GM23338 (cell line): ENCODE measurements around the gene KIF17. TPM values are rescaled to one million over a fixed set of nuclear protein-coding genes. Genes with fewer than 3 reads are reported as not detected.

Experiments used
- ATAC-seq: fragments of 200-7000 bp; cut with Tn5 transposase; 3 replicates; pipeline ENCODE4 v1.9.1; 2020
- DNase-seq: peaks from one replicate; pipeline ENCODE4 v3.0.0-alpha.2; 2015; ENCODE audit warnings: low spot score
- H2AFZ ChIP-seq: fragments of 200-600 bp; sonication (generic); 2 replicates; pipeline ENCODE4 v1.8.0; 2016; ENCODE audit warnings: antibody characterized with exemption, mild to moderate bottlenecking, moderate library complexity
- H3F3A ChIP-seq: fragments of 200-600 bp; sonication (generic); replicated peaks from 2 replicates; pipeline ENCODE4 v1.8.0; 2017; ENCODE audit warnings: antibody characterized with exemption, mixed run types, low read depth
- H3K27ac ChIP-seq: fragments of 200-600 bp; sonication (generic); 2 replicates; pipeline ENCODE4 v1.6.1; 2016; ENCODE audit warnings: low read depth
- H3K27me3 ChIP-seq: fragments of 200-600 bp; sonication (generic); 2 replicates; pipeline ENCODE4 v1.8.0; 2016; ENCODE audit warnings: mild to moderate bottlenecking, mixed run types, moderate library complexity; ENCODE audit not compliant: insufficient read depth
- H3K36me3 ChIP-seq: fragments of 200-600 bp; sonication (generic); 2 replicates; pipeline ENCODE4 v1.8.0; 2016; ENCODE audit warnings: mild to moderate bottlenecking; ENCODE audit not compliant: insufficient read depth
- H3K4me1 ChIP-seq: fragments of 200-600 bp; sonication (generic); 2 replicates; pipeline ENCODE4 v1.8.0; 2016; ENCODE audit warnings: mild to moderate bottlenecking, moderate library complexity; ENCODE audit not compliant: insufficient read depth
- H3K4me2 ChIP-seq: fragments of 200-600 bp; sonication (generic); 2 replicates; pipeline ENCODE4 v1.7.1; 2017; ENCODE audit warnings: mixed run types
- H3K4me3 ChIP-seq: fragments of 200-600 bp; sonication (generic); 2 replicates; pipeline ENCODE4 v1.6.1; 2016; ENCODE audit warnings: mixed run types
- H3K79me2 ChIP-seq: fragments of 200-600 bp; sonication (generic); replicated peaks from 2 replicates; pipeline ENCODE4 v1.8.0; 2017; ENCODE audit warnings: mild to moderate bottlenecking; ENCODE audit not compliant: insufficient read depth
- H3K9me2 ChIP-seq: fragments of 200-600 bp; sonication (generic); 2 replicates; pipeline ENCODE4 v1.8.0; 2017; ENCODE audit not compliant: insufficient read depth
- H4K20me1 ChIP-seq: fragments of 200-600 bp; sonication (generic); replicated peaks from 2 replicates; pipeline ENCODE4 v1.8.0; 2017; ENCODE audit warnings: mild to moderate bottlenecking; ENCODE audit not compliant: insufficient read depth
- H3K27ac Mint-ChIP-seq: 2 replicates; pipeline ENCODE4 v1.8.0; 2020; ENCODE audit warnings: inconsistent platforms, mild to moderate bottlenecking, moderate library complexity, mixed read lengths
- H3K27me3 Mint-ChIP-seq: 3 replicates; pipeline ENCODE4 v1.8.0; 2022; ENCODE audit warnings: low read depth, mild to moderate bottlenecking, moderate library complexity, mixed read lengths, inconsistent platforms; ENCODE audit not compliant: insufficient read depth, poor library complexity
- H3K36me3 Mint-ChIP-seq: 3 replicates; pipeline ENCODE4 v1.8.0; 2021; ENCODE audit warnings: low read depth, mild to moderate bottlenecking, inconsistent platforms, moderate library complexity, mixed read lengths
- H3K4me1 Mint-ChIP-seq: 3 replicates; pipeline ENCODE4 v1.8.0; 2020; ENCODE audit warnings: mild to moderate bottlenecking, inconsistent platforms, mixed read lengths
- H3K4me3 Mint-ChIP-seq: 3 replicates; pipeline ENCODE4 v1.8.0; 2021; ENCODE audit warnings: moderate library complexity, mild to moderate bottlenecking, inconsistent platforms, mixed read lengths
- H3K9me3 Mint-ChIP-seq: 3 replicates; pipeline ENCODE4 v1.8.0; 2020; ENCODE audit warnings: moderate library complexity, mild to moderate bottlenecking, inconsistent platforms, mixed read lengths
- CREB1 ChIP-seq: fragments of 250-450 bp; sonication (Bioruptor Pico); IDR thresholded peaks from 2 replicates; pipeline ENCODE4 v1.5.0; 2020; ENCODE audit warnings: low read depth, mild to moderate bottlenecking, moderate library complexity
- EZH2phosphoT487 ChIP-seq: fragments of 200-600 bp; sonication (generic); IDR thresholded peaks from one replicate; pipeline ENCODE4 v1.8.1; 2018; ENCODE audit warnings: antibody characterized with exemption; ENCODE audit not compliant: unreplicated experiment
- JUNB ChIP-seq: IDR thresholded peaks from one replicate; pipeline ENCODE4 v1.6.1; 2016; ENCODE audit warnings: antibody characterized with exemption; ENCODE audit not compliant: unreplicated experiment
- NANOG ChIP-seq: IDR thresholded peaks from 2 replicates; pipeline ENCODE4 v1.6.1; 2016; ENCODE audit warnings: antibody characterized with exemption, borderline replicate concordance
- REST ChIP-seq: IDR thresholded peaks from one replicate; pipeline ENCODE4 v1.6.1; 2018; ENCODE audit warnings: antibody characterized with exemption; ENCODE audit not compliant: unreplicated experiment
- STAT1 ChIP-seq: IDR thresholded peaks from one replicate; pipeline ENCODE4 v1.6.1; 2016; ENCODE audit warnings: antibody characterized with exemption; ENCODE audit not compliant: unreplicated experiment
- ZNF114 ChIP-seq: fragments of 250-450 bp; sonication (Bioruptor Pico); IDR thresholded peaks from 2 replicates; pipeline ENCODE4 v1.5.0; 2020; ENCODE audit warnings: mild to moderate bottlenecking, moderate library complexity
- ZNF331 ChIP-seq: fragments of 250-450 bp; sonication (Bioruptor Pico); IDR thresholded peaks from 2 replicates; pipeline ENCODE4 v1.5.0; 2020; ENCODE audit warnings: low read depth, mild to moderate bottlenecking, moderate library complexity
- polyA plus RNA-seq: library from polyadenylated mRNA; unstranded; fragments of >200 nt; fragmentation: Nextera tagmentation; extraction: Ambion mirVana; gene quantifications from 2 replicates; pipeline ENCODE4 v1.2.1, GENCODE V29; 2016
- total RNA-seq: library from RNA; depleted of rRNA; stranded (reverse); fragments of >200 nt; shearing (Covaris generic); gene quantifications from 2 replicates; pipeline ENCODE4 v1.2.3, GENCODE V29; 2014
- TF ChIP-seq, protein P1 (sequence below), 2 experiments: fragments of 200-600 bp in 1 of 2; sonication (generic) in 1 of 2; conservative IDR thresholded peaks; 2 replicates each; pipeline versions ENCODE4 v1.5.1 to v1.6.1; 2016 to 2017; ENCODE audit warnings: antibody characterized with exemption in 2 of 2, low read depth in 2 of 2, mild to moderate bottlenecking in 2 of 2, moderate library complexity in 1 of 2

Gene KIF17
- total and polyA plus RNA-seq, 2 experiments from 2014 or later: 5.9 to 18.6 TPM

GRCh38 chr1:20640183-20640597 is 77.6 kb downstream of the KIF17 start:
- H3K79me2 ChIP-seq: no peaks in the 10 kb centered on the region
- H3K27me3 ChIP-seq: no peaks in the 10 kb centered on the region
- peak; percentile 81 for DNase-seq
- H3K27ac ChIP-seq: no peak overlapping the region
- no peak overlapping the region for H3K4me3 ChIP-seq
- ATAC-seq: peak; percentile 81
- H3K36me3 ChIP-seq: no peaks in the 10 kb centered on the region
- H2AFZ ChIP-seq: no peak overlapping the region
- H3K27ac Mint-ChIP-seq: no peak overlapping the region
- H3F3A ChIP-seq: no peaks in the 10 kb centered on the region
- peaks cover 12% of the 10 kb centered on the region; the same call in 2 of the 3 replicates for H3K4me1 Mint-ChIP-seq
- no peaks in the 10 kb centered on the region for H3K4me1 ChIP-seq
- no peaks in the 10 kb centered on the region; the same call in 2 of the 3 replicates for H3K36me3 Mint-ChIP-seq
- peaks cover 11% of the 10 kb centered on the region for H3K27me3 Mint-ChIP-seq
- H3K4me2 ChIP-seq: no peak overlapping the region
- H3K9me2 ChIP-seq: no peaks in the 10 kb centered on the region
- H3K9me3 Mint-ChIP-seq: no peaks in the 10 kb centered on the region
- no peak overlapping the region for H3K4me3 Mint-ChIP-seq
- 0 out of 2 replicates have a peak, but pooled peaks cover 2% of the 10 kb centered on the region for H4K20me1 ChIP-seq
- TF ChIP-seq, protein P1, sequence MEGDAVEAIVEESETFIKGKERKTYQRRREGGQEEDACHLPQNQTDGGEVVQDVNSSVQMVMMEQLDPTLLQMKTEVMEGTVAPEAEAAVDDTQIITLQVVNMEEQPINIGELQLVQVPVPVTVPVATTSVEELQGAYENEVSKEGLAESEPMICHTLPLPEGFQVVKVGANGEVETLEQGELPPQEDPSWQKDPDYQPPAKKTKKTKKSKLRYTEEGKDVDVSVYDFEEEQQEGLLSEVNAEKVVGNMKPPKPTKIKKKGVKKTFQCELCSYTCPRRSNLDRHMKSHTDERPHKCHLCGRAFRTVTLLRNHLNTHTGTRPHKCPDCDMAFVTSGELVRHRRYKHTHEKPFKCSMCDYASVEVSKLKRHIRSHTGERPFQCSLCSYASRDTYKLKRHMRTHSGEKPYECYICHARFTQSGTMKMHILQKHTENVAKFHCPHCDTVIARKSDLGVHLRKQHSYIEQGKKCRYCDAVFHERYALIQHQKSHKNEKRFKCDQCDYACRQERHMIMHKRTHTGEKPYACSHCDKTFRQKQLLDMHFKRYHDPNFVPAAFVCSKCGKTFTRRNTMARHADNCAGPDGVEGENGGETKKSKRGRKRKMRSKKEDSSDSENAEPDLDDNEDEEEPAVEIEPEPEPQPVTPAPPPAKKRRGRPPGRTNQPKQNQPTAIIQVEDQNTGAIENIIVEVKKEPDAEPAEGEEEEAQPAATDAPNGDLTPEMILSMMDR (conservative IDR thresholded peaks at IDR 0.05; ENCODE audit: low read depth in 2 of 2): peak; percentile 87 to 92
- no peak for TF ChIP-seq ZNF114 (CRISPR knock-in tag)

DNA sequence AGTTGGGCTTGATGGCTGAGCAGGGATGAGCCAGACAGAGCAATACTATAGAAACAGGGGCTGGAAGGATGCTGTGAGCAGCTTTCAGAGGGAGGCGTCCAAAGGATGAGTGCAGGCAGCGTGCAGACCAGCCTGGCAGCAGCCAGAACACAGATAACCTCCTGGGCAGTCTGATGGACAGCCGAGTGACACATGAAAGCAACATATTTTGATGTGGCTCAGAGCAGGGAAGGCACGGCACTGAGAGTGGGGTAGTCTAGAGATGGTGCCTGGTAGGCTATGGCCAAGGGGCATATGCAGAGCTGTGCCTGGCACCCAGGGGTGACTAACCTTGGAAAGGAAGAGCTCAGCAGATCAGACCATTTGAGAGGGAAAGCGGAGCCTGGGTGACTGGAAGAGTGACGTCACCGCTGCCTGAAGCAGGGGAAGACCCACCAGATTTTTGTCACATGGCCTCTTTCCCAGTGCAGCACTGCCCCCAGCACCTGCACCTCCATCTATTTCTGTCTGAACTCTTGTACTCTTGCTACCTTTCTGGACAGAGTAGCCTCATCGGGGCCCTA is 80.9 kb downstream of the KIF17 start:
- no peak overlapping the region for H3K27ac ChIP-seq
- no peak overlapping the region for H3K4me3 ChIP-seq
- Mint-ChIP-seq H3K9me3 (no peaks in the 10 kb centered on the region), H3K27me3 (peaks cover 22% of the 10 kb centered on the region), H3K36me3 (no peaks in the 10 kb centered on the region; the same call in 2 of the 3 replicates), H3K4me3 (no peak overlapping the region; the same call in 2 of the 3 replicates), H3K4me1 (peaks cover 10% of the 10 kb centered on the region; the same call in 2 of the 3 replicates), H3K27ac (no peak overlapping the region)
- ATAC-seq (no peak), DNase-seq (no peak)
- H3K27me3 ChIP-seq: no peaks in the 10 kb centered on the region
- no peaks in the 10 kb centered on the region for H3K9me2 ChIP-seq
- H3F3A ChIP-seq: no peaks in the 10 kb centered on the region
- H2AFZ ChIP-seq: no peak overlapping the region
- H3K4me1 ChIP-seq: peaks cover 4% of the 10 kb centered on the region
- no peak overlapping the region for H3K4me2 ChIP-seq
- H3K36me3 ChIP-seq: no peaks in the 10 kb centered on the region
- 0 out of 2 replicates have a peak, but pooled peaks cover 2% of the 10 kb centered on the region for H4K20me1 ChIP-seq
- H3K79me2 ChIP-seq: no peaks in the 10 kb centered on the region
- TF ChIP-seq JUNB: no peak

DNA sequence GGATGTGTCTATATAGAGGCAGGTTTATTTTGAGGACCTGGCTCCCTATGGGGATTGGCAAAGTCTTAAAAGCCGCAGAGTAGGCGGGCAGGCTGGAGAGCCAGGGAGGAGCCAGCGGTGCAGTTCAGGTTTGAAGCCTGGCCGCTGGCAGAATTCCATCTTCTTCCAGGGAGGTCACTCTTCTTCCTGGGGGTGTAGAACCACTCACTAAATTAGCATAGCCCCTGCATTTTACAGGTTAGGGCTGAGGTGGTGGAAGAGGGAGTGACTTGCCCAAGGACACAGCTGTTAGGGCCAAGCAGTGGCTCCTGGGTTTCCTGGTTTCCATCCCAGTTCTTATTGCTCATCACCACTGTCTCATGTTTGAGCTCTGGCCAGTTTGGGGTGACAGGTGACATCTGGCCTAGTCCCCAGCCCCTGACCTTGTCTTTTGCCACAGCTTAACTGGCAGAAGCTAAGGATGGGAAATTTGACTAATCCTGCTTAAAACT is 83.2 kb downstream of the KIF17 start:
- Histone ChIP-seq H3K4me1 (peaks cover 4% of the 10 kb centered on the region), H4K20me1 (no peaks in the 10 kb centered on the region), H3K27ac (peak overlapping the region; percentile 72; the same call in 1 of the 2 replicates), H3K36me3 (no peaks in the 10 kb centered on the region), H3K9me2 (no peaks in the 10 kb centered on the region), H3K4me2 (peak overlapping the region; percentile 81), H3K79me2 (no peaks in the 10 kb centered on the region), H3K4me3 (peak overlapping the region; percentile 68), H3K27me3 (no peaks in the 10 kb centered on the region), H2AFZ (peak overlapping the region; percentile 82), H3F3A (no peaks in the 10 kb centered on the region)
- H3K36me3 Mint-ChIP-seq: no peaks in the 10 kb centered on the region; the same call in 2 of the 3 replicates
- DNase-seq (peak; percentile 81), ATAC-seq (peak; percentile 80)
- peaks cover 3% of the 10 kb centered on the region; the same call in 1 of the 3 replicates for H3K4me1 Mint-ChIP-seq
- H3K27me3 Mint-ChIP-seq: peaks cover 18% of the 10 kb centered on the region
- peak overlapping the region; percentile 94; the same call in 1 of the 2 replicates for H3K27ac Mint-ChIP-seq
- peaks cover 4% of the 10 kb centered on the region; the same call in 1 of the 3 replicates for H3K9me3 Mint-ChIP-seq
- H3K4me3 Mint-ChIP-seq: peak overlapping the region; percentile 87
- TF ChIP-seq ZNF331 (CRISPR knock-in tag) (no peak), STAT1 (no peak), ZNF114 (CRISPR knock-in tag) (no peak), CREB1 (no peak), NANOG (no peak), EZH2phosphoT487 (no peak), REST (no peak)
